K562 (cell line): ENCODE data around the gene NR1D1. TPM values are rescaled to one million over a fixed set of nuclear protein-coding genes. Genes with fewer than 3 reads are reported as not detected.

Source experiments
- CC2D1A ChIP-seq: fragments of 450-650 bp; IDR thresholded peaks from 2 replicates; pipeline ENCODE4 v1.6.1; 2017; ENCODE audit warnings: mild to moderate bottlenecking
- CEBPB ChIP-seq: fragments of 450-650 bp; IDR thresholded peaks from 2 replicates; pipeline ENCODE4 v1.6.1; 2016; ENCODE audit warnings: missing genetic modification characterization, missing compliant biosample characterization
- E2F3 ChIP-seq: fragments of 250-450 bp; sonication (Bioruptor Pico); IDR thresholded peaks from 2 replicates; pipeline ENCODE4 v1.4.0; 2020; ENCODE audit warnings: mild to moderate bottlenecking
- ELK3 ChIP-seq: fragments of 450-650 bp; formaldehyde crosslinking; IDR thresholded peaks from 2 replicates; pipeline ENCODE4 v1.4.0; 2020; ENCODE audit warnings: mild to moderate bottlenecking
- FUS ChIP-seq: fragments of 200-400 bp; formaldehyde crosslinking; optimal IDR thresholded peaks from 2 replicates; pipeline ENCODE3; 2017; ENCODE audit warnings: low read depth, low read length
- KDM1A ChIP-seq, 2 experiments: fragments of 450-650 bp; IDR thresholded peaks; 2 replicates each; pipeline ENCODE4 v1.6.1; 2016; ENCODE audit warnings: mild to moderate bottlenecking in 2 of 2
- NFE2 ChIP-seq: IDR thresholded peaks from 2 replicates; pipeline ENCODE4 v1.6.1; 2014; ENCODE audit warnings: antibody characterized with exemption, low read depth
- NFXL1 ChIP-seq: fragments of 450-650 bp; formaldehyde crosslinking; IDR thresholded peaks from 2 replicates; pipeline ENCODE4 v1.4.0; 2021; ENCODE audit warnings: mild to moderate bottlenecking
- NRF1 ChIP-seq, 2 experiments: fragments of 450-650 bp; IDR thresholded peaks in 1 of 2; conservative IDR thresholded peaks in 1 of 2; 2 replicates each; pipeline ENCODE4 v1.6.1; 2014; ENCODE audit warnings: mild to moderate bottlenecking in 2 of 2
- PHB ChIP-seq: fragments of 250-450 bp; sonication (Bioruptor Pico); IDR thresholded peaks from 2 replicates; pipeline ENCODE4 v1.5.0; 2021
- PHF21A ChIP-seq: fragments of 450-650 bp; IDR thresholded peaks from 2 replicates; pipeline ENCODE4 v1.6.1; 2017; ENCODE audit warnings: low read depth, borderline replicate concordance
- PRDM10 ChIP-seq: fragments of 450-650 bp; IDR thresholded peaks from 2 replicates; pipeline ENCODE4 v1.6.1; 2018; ENCODE audit not compliant: partially characterized antibody
- SAFB ChIP-seq: fragments of 200-400 bp; formaldehyde crosslinking; IDR thresholded peaks from 2 replicates; pipeline ENCODE4 v1.6.1; 2017; ENCODE audit warnings: low read depth, low read length, borderline replicate concordance
- SIN3A ChIP-seq, 2 experiments: fragments of 150-350 bp in 1 of 2; IDR thresholded peaks; 2 replicates each; pipeline ENCODE4 v1.6.1; 2011 to 2016; ENCODE audit warnings: borderline replicate concordance in 2 of 2, low read depth in 2 of 2, low read length in 2 of 2, mild to moderate bottlenecking in 2 of 2, moderate library complexity in 2 of 2; ENCODE audit not compliant: control insufficient read depth in 1 of 2
- SP1 ChIP-seq: sonication (generic); formaldehyde crosslinking; IDR thresholded peaks from 2 replicates; pipeline ENCODE4 v1.8.1; 2022; ENCODE audit warnings: mild to moderate bottlenecking, missing genetic modification reagents
- SRF ChIP-seq, 2 experiments: fragments of 250-450, 450-650 bp in 1 of 2; sonication (Bioruptor Pico) in 1 of 2; sonication (generic) in 1 of 2; formaldehyde crosslinking; IDR thresholded peaks; 2 replicates each; pipeline versions ENCODE4 v1.5.0 to v1.5.1; 2020 to 2022; ENCODE audit warnings: mild to moderate bottlenecking in 1 of 2, missing genetic modification reagents in 1 of 2
- VEZF1 ChIP-seq: fragments of 200-800 bp; sonication (Bioruptor generic); IDR thresholded peaks from 2 replicates; pipeline ENCODE4 v1.6.1; 2017; ENCODE audit warnings: missing genetic modification characterization, missing compliant biosample characterization
- XRCC3 ChIP-seq: fragments of 450-650 bp; IDR thresholded peaks from 2 replicates; pipeline ENCODE4 v1.6.1; 2017; ENCODE audit warnings: mild to moderate bottlenecking, moderate library complexity
- YY1 ChIP-seq, 3 experiments: IDR thresholded peaks; 2 replicates each; pipeline ENCODE4 v1.6.1; 2011; ENCODE audit warnings: low read length in 2 of 3, mild to moderate bottlenecking in 2 of 3, moderate library complexity in 2 of 3, borderline replicate concordance in 1 of 3, control low read depth in 1 of 3, low read depth in 1 of 3; ENCODE audit not compliant: insufficient read depth in 3 of 3, insufficient replicate concordance in 2 of 3, control insufficient read depth in 1 of 3, insufficient read length in 1 of 3; ENCODE audit errors: extremely low read depth in 1 of 3
- ZBTB17 ChIP-seq: fragments of 450-650 bp; formaldehyde crosslinking; IDR thresholded peaks from 2 replicates; pipeline ENCODE4 v1.4.0; 2020; ENCODE audit warnings: mild to moderate bottlenecking
- ZFX ChIP-seq: sonication (generic); formaldehyde crosslinking; IDR thresholded peaks from 2 replicates; pipeline ENCODE4 v1.8.0; 2022; ENCODE audit warnings: mild to moderate bottlenecking, missing genetic modification reagents, moderate library complexity
- ZNF76 ChIP-seq: fragments of 250-450 bp; sonication (Bioruptor Pico); IDR thresholded peaks from 2 replicates; pipeline ENCODE4 v1.4.0; 2020; ENCODE audit warnings: mild to moderate bottlenecking, moderate library complexity, borderline replicate concordance
- polyA plus RNA-seq, 8 experiments: library from polyadenylated mRNA; depleted of rRNA in 4 of 8; stranded (reverse) in 5 of 8; unstranded in 3 of 8; fragments of >200 nt; fragmentation: Nextera tagmentation in 2 of 8; fragmentation: Illumina TruSeq in 1 of 8; extraction: Ambion mirVana in 2 of 8; extraction: Trizol in 1 of 8; gene quantifications; 2 replicates each; pipeline versions ENCODE4 v1.2.1 to v1.2.3, GENCODE V29; 2011 to 2014; ENCODE audit warnings: inconsistent platforms in 1 of 8, missing spikeins in 1 of 8
- total RNA-seq, 7 experiments: library from RNA; depleted of rRNA in 6 of 7; stranded (reverse); fragments of >200 nt in 6 of 7; fragmentation: Illumina TruSeq in 2 of 7; extraction: Trizol in 2 of 7; gene quantifications; 2 replicates each; pipeline versions ENCODE4 v1.2.1 to v1.2.3, GENCODE V29; 2011 to 2021; ENCODE audit warnings: low replicate concordance in 1 of 7

The NR1D1 gene
- total and polyA plus RNA-seq, 9 of the 15 experiments (the other 6 are each of a cell fraction or from before 2014, with no cell fraction given) = 0.25 to 7.7 (median 0.65) TPM

- TF ChIP-seq PRDM10 (peak; percentile 71), CEBPB (tag) (peak; percentile 96), NFXL1 (CRISPR knock-in tag) (no peak), SIN3A (IDR thresholded peaks at IDR 0.05; ENCODE audit: borderline replicate concordance in 2 of 2, control insufficient read depth in 1 of 2, low read depth in 2 of 2, low read length in 2 of 2) (peak; percentile 80 to 86; a peak in 3 of 4 replicates), SRF (CRISPR knock-in tag; IDR thresholded peaks at IDR 0.05) (no peak; a peak in 1 of 4 replicates), YY1 (IDR thresholded peaks at IDR 0.05; ENCODE audit: borderline replicate concordance in 1 of 3, control insufficient read depth in 1 of 3, extremely low read depth in 1 of 3, insufficient read depth in 3 of 3, insufficient read length in 1 of 3, insufficient replicate concordance in 2 of 3, low read depth in 1 of 3, low read length in 2 of 3) (peak in 2 of 3 experiments; percentile 39 to 53), XRCC3 (no peak), NFE2 (no peak), FUS (no peak), PHB (no peak), CC2D1A (peak; percentile 43; the same call in 1 of the 2 replicates), ELK3 (CRISPR knock-in tag) (no peak), ZNF76 (CRISPR knock-in tag) (0 out of 2 replicates have a peak, but pooled peaks have one; percentile 32), VEZF1 (CRISPR knock-in tag) (peak; percentile 62; the same call in 1 of the 2 replicates), NRF1 (conservative IDR thresholded peaks at IDR 0.05 in 1 of 2, IDR thresholded peaks at IDR 0.05 in 1 of 2) (0 out of 4 replicates have a peak, but pooled peaks have one; percentile 11 to 15), E2F3 (peak; percentile 66; the same call in 1 of the 2 replicates), ZBTB17 (CRISPR knock-in tag) (no peak), SP1 (CRISPR knock-in tag) (peak; percentile 49; the same call in 1 of the 2 replicates), KDM1A (IDR thresholded peaks at IDR 0.05) (no peak), SAFB (no peak), PHF21A (no peak), ZFX (peak; percentile 20; the same call in 1 of the 2 replicates)
Observed at GRCh38 chr17:40113110-40113906, 12.9 kb upstream of the NR1D1 start (continued).
